Ureter (tissue), 1 donor: ENCODE results near the gene ZNF532. TPM values are rescaled to one million over a fixed set of nuclear protein-coding genes. Genes with fewer than 3 reads are reported as not detected.
"Not testable (repeated sequence)": the region's sequence is repeated elsewhere in the genome, so short reads cannot be mapped to it uniquely, and the experiment has no call there.

Experiments used
- DNase-seq: peaks from one replicate; pipeline ENCODE4 v3.0.0-alpha.2; 2020; ENCODE audit warnings: low spot score
- total RNA-seq: library from RNA; stranded (reverse); gene quantifications from one replicate; pipeline ENCODE4 v1.2.4, GENCODE V29; 2023
- donor health status: DM: yes; HTN: yes; CAD: no.

The ZNF532 gene
- total RNA-seq, 1 donor from 2014 or later: 114 TPM

GRCh38 chr18:58901143-58901542 is 36.5 kb downstream of the ZNF532 start:
- no peak for DNase-seq

DNA sequence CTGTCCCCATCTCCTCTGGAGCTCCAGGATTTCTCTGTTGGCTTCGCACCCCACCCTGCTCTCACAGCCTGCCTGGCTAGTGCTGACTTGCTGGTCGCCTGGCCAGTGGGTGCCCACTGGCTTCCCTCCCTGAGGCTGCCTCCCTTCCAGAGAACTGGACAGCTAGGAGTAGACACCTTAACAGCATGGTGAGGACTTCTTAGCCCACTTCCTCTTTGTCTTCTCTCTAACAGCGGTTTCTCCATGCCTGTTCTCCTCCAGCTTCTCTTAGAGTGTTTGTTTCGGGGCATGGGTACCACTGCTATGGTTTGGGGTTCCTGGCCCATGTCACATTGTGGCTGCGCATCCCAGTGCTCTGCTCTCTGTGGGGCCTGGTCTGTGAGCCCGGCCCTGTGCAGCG is 37.1 kb downstream of the ZNF532 start:
- no peak for DNase-seq

DNA sequence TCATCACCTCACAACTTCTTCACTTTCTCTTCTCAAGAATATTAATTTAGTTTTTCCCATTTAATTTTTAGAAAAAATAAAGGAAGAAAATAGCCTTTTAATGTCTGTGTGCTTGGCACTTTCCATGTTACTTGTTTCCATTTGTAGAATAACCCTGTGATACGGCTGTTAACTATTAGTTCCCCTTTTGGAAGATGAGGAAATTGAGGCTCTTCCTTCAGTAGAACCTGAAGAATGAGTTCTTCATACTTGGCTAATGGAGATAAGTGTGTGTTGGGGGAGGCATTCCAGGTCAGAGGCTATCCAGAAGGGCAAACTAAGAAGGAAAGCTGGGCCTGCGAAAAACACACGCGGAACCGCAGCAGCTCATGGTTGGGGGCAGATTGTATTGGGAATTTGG is 38.3 kb downstream of the ZNF532 start:
- no peak for DNase-seq

- no peak for DNase-seq
Measured at GRCh38 chr18:58903533-58903932, 38.9 kb downstream of the ZNF532 start.

DNA sequence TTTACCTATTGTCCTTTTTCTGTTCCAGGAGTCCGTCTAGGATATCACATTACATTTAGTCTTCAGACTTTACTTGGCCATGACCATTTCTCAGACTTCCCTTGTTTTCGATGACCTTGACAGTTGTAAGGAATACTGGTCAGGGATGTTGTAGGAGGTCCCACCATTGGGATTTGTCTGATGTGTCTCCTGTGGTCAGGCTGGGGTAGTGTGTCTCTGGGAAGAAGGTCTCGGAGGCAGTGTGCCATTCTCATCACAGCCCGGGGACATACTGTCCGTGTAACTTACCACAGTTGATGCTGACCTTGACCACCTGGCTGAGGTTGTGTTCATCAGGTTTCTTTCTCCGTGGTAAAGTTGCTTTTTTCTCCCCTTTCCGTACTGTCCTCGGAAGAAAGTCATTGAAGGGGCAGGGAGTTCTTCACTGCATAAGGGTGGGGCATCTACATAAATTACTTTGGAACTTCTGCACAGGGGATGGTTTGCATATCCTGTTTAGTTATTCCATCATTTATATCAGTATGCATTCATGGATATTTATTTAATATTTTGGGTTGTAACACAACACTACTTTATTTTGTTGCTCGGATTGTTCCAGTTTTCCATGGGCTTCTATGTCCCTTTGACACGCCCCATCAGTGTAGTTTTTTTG is 41.2 kb downstream of the ZNF532 start:
- DNase-seq: no peak

GRCh38 chr18:58908006-58908405 is 43.3 kb downstream of the ZNF532 start:
- DNase-seq: no peak

DNA sequence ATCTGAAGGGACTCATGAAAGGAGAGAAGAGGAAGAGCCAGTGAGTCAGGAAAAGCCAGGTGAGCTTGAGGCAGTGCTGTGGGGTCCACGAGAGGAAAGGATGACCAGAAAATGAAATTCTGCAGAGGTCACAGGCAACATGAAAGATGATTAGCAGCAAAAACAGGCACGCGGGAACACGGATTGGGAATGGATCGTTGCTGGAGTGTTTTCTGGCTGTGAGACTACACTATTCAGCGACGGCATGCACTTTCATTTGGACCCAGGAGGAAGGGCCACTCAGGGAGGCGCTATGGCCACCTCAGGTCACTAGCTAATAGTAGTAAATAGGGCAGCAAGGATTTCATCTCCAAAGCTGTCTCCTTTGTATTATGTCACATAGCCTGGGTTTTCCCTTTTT is 44.8 kb downstream of the ZNF532 start:
- no peak for DNase-seq

DNA sequence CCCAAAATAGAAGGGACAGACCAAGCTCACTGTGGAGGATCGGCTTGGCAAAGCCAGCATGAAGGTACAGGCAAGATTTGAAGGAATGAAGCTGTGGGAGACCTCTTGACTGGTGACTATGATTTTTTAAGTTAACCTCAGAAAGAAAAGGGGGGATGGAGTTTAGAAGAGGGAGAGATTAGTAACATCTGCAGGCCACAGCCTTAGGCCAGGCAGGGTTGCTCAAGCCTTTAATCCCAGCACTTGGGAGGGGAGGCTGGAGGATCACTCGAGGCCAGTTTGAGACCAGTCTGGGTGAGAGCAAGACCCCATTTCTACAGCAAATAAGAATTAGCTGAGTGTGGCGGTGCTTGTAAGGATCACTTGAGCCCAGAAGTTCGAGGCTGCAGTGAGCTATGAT is 46.6 kb downstream of the ZNF532 start:
- DNase-seq: no peak

GRCh38 chr18:58911766-58912165 is 47.1 kb downstream of the ZNF532 start:
- no peak for DNase-seq

DNA sequence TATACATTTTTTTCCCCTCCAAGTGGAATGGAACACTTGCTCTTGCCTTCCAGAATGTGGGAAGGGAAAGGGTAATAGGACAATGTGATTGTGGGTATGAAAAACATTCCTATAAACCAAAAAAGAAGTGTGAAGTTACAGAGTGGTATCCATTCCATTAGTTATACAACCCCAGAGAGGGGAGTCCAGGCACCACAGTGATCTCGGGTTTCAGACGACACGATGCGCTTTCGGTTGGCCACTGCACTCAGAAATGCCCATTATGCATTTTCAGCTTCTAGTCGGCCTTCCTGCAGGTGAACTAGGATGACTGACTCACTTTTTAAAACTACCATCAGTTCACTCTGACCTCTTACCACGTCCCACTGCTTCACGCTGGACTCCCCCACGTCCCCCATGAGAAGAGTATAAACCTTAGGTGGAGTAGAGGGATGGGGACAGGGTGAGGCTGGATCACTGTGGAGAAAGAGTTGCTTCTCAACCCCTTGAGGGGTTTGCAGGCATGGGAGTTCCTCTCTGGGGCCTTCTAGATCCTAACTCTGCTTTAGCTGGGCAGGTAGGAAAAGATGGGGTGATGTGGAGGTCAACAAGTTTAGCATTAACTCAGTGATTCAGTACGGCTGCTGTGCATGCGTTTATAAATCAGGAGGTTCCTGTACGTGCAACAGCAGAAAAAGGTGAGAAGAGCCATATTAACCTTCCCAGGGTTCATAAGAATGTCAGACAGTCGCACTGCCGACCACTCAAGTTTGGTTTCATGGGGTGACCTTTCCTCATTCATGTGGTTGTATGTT is 50.5 kb downstream of the ZNF532 start:
- DNase-seq: no peak

GRCh38 chr18:58915995-58916394 is 51.3 kb downstream of the ZNF532 start:
- no peak for DNase-seq

DNA sequence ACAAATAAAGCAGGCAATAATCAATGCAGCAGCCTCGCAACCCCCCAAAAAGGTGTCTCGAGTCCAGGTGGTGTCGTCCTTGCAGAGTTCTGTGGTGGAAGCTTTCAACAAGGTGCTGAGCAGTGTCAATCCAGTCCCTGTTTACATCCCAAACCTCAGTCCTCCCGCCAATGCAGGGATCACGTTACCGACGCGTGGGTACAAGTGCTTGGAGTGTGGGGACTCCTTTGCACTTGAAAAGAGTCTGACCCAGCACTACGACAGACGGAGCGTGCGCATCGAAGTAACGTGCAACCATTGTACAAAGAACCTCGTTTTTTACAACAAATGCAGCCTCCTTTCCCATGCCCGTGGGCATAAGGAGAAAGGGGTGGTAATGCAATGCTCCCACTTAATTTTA is 55.3 kb downstream of the ZNF532 start:
- DNase-seq: not testable (repeated sequence)

GRCh38 chr18:58922995-58923394 is 58.3 kb downstream of the ZNF532 start:
- no peak for DNase-seq

DNA sequence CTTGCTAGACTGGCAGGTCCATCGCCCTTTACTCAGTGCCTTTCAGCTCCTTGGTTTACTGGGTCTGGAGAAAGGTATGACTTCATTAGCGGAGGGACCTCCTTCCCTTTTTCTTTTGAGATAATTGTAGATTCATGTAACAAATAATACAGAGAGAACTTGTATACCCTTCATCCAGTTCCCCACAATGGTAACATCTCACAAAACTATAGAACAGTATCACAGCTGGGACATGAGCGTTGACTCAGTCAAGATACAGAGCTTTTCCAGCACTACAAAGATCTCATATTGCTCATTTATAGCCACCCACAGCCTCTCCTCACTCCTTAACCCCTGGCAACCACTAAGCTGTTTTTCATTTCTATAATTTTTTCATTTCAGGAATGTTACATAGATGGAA is 59.8 kb downstream of the ZNF532 start:
- DNase-seq: no peak

GRCh38 chr18:58927659-58928058 is 63.0 kb downstream of the ZNF532 start:
- DNase-seq: no peak

DNA sequence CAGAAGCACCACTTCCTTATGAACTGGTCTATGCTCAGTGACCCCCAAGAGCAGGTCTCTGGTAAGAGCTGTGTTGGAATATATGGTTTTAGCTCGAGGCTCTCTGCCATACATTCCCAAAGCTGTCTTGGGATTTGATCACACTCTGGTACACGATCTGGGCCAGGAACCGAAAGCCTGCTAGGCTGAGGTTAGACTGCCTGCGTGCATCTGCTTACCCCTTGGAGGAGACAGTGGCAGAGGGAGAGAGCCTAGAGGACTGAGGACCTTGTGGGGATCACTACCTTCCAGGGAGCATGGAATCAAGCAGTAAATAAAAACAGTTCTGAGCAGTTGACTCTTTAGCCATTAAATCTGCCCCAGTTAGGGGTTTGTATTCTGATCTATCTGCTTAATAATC is 63.7 kb downstream of the ZNF532 start:
- DNase-seq: no peak

DNA sequence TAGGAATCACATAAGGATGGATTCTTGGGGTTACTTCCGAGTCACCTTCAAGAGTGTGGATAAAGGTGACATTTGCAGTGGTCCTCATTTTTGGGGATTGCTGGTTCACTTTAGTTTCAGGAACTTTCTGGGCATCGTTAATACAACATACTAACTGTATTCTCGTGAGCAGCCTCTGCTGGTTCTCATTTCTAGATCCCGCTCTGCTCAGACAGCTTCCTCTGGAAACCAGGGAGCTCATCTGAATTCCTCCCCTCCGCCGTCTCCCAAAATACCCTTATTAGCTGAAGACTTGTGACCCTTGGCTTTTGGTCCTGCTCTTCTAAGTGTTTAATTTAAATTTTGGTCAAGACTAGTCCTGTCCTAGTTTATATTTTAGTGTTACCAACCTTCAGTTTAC is 64.5 kb downstream of the ZNF532 start:
- DNase-seq: no peak

- DNase-seq: no peak
Measured at GRCh38 chr18:58934356-58934755, 69.7 kb downstream of the ZNF532 start.

DNA sequence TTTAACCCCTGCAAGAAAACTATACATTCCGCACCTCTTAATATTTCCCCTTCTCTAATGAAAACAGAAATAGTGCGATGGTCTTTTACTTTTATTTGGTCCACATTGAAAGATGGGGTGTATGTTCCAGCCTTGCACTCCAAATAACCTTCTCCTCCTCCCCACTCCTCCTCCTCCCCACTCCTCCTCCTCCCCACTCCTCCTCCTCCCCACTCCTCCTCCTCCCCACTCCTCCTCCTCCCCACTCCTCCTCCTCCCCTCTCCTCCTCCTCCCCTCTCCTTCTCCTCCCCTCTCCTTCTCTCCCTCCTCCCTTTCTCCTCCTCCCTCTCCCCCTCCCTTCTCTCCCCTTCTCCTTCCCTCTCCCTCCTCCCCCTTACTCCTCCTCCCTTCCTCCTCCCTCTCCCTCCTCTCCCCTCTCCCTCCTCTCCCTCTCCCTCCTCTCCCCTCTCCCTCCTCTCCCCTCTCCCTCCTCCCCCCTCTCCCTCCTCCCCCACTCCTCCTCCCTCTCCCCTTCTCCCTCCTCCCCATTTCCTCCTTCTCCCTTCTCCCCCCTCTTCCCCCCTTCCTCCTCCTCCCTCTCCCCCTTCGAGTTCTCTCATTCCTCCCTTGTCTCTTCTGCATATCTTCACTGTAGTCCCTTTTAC is 70.4 kb downstream of the ZNF532 start:
- no peak for DNase-seq

- DNase-seq: no peak
Measured at GRCh38 chr18:58937071-58937886, 72.6 kb downstream of the ZNF532 start.

DNA sequence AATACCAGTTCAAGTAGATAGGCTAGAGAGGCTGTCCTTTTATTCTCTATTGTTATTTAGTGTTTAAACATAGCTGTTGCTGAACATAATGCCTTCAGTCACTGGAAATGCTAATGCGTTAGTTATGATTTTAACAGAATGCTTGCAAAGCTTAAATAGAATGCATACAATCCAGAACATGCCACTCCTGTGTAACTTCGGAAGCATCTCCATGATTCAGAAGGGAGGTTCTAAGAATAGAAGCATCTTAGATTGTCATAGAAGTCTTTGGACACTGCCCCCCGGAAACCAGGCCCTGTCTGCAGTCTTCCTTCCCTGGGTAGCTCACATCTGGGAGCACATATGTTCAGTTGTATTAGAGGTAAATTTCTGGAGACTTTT is 73.2 kb downstream of the ZNF532 start:
- DNase-seq: no peak

GRCh38 chr18:58941426-58942099 is 76.9 kb downstream of the ZNF532 start:
- no peak for DNase-seq
